Body of pancreas (tissue), 4 donors: ENCODE data around the gene EIF2S3.

ENCODE experiments used
- POLR2A ChIP-seq, 3 donors: fragments of 450-650 bp; IDR thresholded peaks; one replicate each; pipeline ENCODE4 v1.6.1; 2016; ENCODE audit warnings: antibody characterized with exemption in 3 of 3, mild to moderate bottlenecking in 2 of 3
- TF ChIP-seq, protein P1 (sequence below), 7 experiments: fragments of 450-650 bp in 4 of 7; fragments of 200-600 bp in 3 of 7; sonication (generic) in 3 of 7; IDR thresholded peaks; one replicate each; pipeline ENCODE4 v1.5.1; 2016 to 2019; ENCODE audit warnings: antibody characterized with exemption in 7 of 7

GRCh38 chrX:24117258-24117657 is 62.5 kb downstream of the EIF2S3 start:
- TF ChIP-seq, protein P1, sequence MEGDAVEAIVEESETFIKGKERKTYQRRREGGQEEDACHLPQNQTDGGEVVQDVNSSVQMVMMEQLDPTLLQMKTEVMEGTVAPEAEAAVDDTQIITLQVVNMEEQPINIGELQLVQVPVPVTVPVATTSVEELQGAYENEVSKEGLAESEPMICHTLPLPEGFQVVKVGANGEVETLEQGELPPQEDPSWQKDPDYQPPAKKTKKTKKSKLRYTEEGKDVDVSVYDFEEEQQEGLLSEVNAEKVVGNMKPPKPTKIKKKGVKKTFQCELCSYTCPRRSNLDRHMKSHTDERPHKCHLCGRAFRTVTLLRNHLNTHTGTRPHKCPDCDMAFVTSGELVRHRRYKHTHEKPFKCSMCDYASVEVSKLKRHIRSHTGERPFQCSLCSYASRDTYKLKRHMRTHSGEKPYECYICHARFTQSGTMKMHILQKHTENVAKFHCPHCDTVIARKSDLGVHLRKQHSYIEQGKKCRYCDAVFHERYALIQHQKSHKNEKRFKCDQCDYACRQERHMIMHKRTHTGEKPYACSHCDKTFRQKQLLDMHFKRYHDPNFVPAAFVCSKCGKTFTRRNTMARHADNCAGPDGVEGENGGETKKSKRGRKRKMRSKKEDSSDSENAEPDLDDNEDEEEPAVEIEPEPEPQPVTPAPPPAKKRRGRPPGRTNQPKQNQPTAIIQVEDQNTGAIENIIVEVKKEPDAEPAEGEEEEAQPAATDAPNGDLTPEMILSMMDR (IDR thresholded peaks at IDR 0.05): no peak
- no peak for TF ChIP-seq POLR2A (IDR thresholded peaks at IDR 0.05)
